ENCODE measurements around the gene SMIM3.
"Not testable (repeated sequence)": the region's sequence is repeated elsewhere in the genome, so short reads cannot be mapped to it uniquely, and the experiment has no call there.

The SMIM3 gene

DNA sequence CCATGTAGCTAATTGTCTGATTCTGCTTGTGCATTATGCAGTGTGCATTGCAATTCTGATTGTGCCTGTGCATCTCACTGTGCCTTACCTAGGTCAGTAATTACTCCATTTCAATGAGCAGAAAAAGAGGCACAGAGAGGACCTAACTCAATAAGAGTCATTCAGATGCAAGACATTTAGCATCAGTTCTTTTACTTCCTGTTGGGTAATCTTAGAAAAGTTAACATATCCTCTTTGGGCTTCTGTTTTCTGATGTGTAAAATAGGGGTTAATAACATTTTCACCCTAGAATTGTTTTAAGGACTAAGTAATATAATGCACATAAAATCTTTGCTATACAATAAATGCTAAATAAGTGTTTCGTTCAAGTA, 12.8 kb upstream of the SMIM3 start:
- DNase-seq = peak; percentile 52

DNA sequence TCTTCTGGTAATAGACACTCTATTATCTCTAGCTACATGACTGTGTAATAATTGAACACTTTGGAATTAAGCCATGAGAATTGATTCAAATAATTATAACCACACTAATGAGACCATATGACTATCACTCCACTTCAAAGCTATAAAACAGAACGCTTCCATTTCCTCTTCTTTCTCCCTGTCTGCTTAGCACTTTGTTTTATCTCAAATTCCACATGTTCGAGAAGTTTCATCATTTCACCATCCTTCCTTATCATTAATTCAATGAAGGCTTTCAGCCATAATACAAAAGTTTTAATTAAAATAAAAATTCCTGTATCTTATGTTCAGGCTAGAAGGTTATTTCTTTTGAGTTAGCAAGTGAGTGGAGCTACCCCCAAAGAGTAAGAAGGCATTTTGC, 12.3 kb upstream of the SMIM3 start:
- no peak for DNase-seq

DNA sequence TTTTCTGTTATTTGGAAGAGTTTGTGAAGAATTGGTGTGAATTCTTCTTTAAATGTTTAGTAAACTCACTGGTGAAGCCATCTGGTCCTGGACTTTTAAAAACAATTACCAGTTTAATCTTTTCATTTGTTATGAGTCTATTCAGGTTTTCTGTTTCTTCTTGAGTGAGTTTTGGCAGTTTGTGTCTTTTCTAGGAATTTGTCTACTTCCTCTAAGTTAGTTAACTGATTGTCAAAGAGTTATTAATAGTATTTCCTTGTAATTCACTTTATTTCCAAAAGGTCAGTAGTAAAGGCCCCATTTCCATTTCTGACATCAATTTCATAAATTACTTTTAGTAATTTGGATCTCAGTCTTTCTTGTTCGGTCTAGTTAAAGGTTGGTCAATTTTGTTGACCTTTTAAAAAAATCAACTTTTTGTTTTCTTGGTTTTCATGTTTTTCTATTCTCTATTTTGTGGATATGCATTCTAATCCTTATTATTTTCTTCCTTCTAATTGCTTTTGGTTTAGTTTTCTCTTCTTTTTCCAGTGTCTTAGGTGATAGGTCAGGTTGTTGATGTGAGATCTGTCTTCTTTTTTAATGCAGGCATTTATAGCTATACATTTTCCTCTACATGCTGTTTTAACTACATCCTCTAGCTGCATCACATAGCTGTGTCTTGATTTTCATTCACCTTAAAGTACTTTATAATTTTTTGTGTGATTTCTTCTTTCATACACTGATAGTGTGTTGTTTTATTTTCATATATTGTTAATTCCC, 7.3 kb upstream of the SMIM3 start:
- DNase-seq = peak; percentile 45 to 49

DNA sequence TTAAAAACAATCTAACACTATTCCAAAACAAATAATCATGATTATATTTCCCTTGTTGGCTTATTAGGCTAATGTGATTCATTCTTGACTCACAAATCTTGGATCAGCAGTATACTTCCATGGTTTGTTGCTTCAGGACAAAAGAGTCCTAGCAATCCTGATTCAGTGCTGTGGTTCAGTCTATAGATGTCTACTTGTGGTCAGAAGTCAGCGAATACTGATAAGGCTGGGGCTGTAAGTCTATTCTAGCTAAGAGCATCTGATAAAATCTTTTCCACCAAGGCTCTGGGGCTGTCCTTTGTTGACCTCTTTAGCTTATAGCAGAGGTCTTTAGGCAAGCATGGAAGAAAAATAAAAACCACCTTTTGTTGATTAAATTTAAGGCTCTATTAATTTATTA, 4.4 kb upstream of the SMIM3 start:
- DNase-seq = no peak

- DNase-seq = no peak
Measured at GRCh38 chr5:150777685-150778084, 872 bp upstream of the SMIM3 start.

GRCh38 chr5:150778088-150778516, 455 bp upstream of the SMIM3 start:
- DNase-seq = no peak

DNA sequence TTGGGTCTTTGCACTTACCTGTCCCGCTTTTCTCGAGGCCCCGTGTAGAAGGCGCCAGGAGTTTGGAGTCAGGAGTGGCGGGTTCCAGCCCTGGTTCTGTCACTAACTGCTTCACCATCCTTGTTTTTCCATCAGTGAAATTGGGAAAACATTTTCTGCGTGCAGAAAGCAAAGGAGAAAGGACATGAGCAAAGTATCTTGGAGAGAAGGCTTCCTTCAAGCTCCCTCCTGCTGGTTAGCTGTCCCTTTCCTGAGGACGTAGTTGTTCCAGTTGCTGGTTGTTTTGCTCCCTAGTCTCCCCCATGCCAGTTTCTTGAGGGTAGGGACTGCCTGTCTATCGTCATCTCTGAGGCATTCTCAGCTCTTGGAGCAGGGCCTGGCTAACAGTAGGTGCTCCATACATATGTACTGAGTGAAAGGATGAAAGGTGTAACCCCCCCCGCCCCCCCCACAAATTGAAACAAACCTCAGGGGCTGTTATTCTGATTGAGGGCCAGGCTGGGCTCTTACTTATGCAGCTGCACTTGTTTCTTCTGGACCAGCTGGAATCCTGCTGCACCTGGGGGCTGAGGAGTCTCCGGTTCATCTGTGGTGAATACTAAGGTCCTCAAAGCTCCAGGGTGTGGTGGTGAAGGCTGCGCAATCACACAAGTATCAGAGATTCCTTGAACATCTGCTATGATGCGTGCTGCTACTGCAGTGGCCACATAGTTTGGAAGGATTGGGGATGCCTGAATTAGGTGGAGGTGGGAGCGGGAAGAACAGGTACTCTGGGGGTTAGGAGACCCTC, 1.0 kb downstream of the SMIM3 start:
- no peak for DNase-seq

DNA sequence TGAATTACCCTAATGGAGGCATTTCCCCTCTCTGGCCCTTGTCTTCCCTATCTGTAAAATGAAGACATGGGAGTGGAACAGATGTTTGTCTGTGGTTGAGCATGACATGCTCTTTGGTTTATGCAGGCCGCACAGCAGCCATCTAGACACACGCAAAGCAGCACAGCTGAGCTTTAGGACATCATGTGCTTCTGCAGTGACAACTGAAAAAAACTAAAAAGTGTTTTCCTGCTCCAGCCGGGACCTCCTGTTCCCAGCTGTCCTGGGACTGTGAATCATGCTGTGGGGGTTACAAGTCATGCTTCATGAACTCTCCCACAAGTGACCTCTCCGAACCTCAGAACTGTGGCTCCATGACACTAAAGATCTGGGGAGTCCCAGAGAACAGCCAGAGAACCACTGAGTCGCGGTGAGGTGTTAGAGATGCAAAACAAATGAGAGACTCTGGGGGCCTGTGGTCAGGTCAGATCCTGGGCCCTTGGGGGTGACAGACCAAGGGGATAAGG, 1.7 kb downstream of the SMIM3 start:
- peak; percentile 21 to 25 for DNase-seq

DNA sequence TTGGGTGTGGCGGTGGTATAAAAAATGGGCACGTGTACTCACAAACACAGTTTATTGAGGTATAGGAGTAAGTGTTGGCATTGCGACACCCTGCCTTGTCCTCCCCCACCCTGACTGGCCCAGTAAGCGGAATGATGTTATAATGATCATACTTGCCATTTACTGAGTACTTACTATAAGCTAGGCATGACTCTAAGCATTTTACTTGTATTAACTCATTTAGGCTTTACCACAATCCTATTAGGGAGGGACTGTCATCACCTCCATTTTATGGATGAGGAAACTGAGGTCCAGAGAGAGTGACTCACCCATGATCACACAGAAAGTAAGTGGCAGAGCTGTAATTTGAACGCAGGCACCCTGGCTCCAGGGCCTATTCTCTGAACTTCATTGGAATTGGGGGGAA, 2.3 kb downstream of the SMIM3 start:
- DNase-seq = no peak

DNA sequence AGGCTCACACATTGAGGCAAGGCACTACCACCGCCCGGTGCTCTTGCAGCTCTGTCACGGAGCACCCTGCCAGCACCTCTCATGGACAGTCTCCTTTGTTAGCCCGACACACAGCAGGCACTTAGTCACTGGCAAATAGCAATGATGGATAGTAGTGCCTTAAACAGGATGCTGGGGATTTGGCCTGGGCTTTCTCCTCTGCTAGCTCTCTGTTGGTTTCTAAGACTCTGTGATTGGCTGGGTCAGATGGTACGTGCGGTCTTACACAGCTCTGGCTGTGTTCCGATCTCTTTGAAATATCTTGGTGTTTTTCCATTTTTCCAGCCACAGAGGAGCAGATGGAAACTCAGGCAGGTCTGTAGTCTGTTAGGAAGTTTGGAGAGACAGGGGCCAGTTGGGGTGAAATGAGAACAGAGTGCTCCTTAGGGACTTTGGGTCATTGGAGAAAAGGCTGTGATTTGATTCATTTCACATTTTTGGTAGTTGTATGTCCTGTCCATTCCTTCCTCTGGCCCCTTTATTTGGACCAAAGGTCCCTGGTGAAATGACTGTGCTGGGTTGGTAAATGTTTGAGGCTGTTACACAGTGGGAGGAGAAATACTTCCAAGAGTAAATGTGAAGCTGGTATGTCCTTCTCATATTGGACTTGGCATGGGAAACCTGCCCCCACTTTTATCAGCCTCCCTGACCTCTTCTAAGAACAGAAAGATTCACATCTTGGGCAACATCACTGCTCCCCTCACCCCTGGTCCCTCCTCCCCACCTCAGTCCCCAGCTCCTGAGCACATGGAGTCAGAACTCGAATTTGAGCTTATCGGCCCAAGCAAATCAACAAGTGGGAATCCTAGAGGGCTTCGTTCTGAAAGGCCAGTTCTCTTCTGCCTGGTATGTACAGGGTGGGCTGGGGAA, 3.4 kb downstream of the SMIM3 start:
- no peak for DNase-seq

DNA sequence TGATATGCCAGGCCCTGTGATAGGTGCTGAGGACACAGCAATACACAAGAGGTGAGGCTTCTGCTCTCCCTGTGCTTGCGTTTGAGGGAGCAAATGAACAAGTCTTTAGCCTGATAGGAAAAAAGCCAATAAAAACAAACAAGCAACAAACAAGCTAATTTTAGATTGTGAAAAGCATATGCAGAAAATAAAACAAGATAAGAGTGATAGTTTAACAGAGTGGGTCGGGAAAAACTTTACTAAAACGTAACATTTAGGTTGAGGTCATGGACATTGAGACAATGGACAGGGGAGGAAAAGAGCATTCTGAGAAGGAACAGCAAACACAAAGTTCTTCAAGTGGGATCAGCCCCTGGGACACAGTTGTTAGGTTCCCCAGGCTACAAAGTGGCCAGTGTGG, 4.3 kb downstream of the SMIM3 start:
- no peak for DNase-seq

DNA sequence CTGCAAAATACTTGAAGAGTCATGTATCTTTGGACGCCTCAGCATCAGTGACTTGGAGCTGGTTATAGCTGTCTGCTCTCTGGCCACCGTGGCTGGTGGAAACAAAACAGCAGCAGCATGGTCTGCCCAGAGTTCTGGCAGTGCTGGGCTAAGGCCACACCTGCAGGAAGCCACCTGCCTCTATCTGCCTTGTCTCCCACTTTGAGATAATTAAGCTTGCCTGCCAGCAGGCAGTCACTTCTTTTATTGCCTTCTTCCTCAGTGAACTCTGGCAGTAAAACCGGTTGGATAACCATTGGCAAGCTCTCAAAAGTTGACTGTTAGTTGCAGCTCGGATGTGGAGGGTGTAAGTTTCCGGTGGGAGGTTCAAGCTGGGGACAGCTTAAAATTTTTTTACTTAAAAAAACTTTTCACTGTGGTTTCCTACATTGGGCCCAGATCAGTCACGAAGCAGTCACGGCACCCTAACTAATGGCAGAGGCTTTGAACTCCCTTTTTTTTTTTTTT, 4.9 kb downstream of the SMIM3 start:
- peak; percentile 92 to 95 for DNase-seq

- DNase-seq = no peak
Measured at GRCh38 chr5:150785950-150786349, 7.4 kb downstream of the SMIM3 start.

DNA sequence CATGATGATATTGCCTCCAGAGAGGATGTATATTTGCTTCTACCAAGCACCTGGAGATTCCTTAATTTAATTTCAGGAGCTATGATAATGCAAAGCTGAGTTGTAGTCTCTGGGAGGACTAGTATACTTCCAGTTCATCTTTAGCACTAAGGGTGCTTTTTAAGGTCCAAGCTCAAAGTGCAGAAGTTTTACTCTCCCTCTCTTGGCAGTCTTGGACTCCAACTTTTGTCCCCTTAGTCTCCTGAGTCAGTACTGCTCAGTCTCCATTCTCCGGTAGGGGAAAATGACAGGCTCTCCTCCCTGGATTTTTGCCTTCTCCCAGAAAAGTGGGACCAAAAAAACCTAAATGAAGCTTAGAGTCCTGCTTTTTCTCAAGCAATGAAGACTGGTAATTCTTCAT, 8.3 kb downstream of the SMIM3 start:
- DNase-seq = no peak

- DNase-seq = peak; percentile 63 to 74
Measured at GRCh38 chr5:150787656-150788055, 9.1 kb downstream of the SMIM3 start.

DNA sequence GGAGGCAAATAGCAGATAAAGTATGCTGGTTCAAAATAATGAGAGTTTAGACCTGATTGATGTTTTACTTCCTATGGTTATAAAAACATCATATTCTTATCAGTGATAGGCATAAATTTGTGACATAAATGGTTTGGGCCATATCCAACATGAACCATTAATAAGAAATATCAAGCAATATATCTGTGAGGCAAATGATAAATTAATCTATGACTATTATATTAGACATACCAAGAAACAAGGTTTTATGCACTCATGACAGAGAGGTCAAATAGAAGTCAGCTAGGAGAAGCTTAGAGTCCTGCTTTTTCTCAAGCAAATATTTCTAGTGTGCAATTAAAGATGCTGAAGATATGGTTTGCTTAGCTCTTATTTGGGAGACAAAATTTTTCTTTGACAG, 10.4 kb downstream of the SMIM3 start:
- no peak for DNase-seq

DNA sequence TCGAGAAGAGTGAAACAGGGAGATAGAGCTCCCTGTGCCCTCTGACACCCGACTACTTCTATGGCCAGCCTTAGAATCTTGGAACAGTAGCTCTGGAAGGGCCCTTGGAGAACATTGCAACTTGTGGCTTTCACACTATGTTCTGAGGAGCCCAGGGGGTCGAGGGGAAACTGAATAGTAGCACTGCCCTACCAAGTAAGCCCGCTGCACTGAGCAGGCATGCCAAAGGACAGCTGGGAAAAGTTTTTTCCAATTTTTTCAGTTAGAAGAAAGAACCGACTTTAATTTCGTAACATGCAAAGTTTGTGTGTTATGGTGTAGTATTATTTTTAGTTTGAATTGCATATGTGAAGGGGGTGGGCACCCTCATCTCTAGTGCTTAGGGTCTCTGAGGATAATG, 10.9 kb downstream of the SMIM3 start:
- no peak for DNase-seq

GRCh38 chr5:150789943-150790611, 11.5 kb downstream of the SMIM3 start:
- DNase-seq = peak; percentile 92 to 93

DNA sequence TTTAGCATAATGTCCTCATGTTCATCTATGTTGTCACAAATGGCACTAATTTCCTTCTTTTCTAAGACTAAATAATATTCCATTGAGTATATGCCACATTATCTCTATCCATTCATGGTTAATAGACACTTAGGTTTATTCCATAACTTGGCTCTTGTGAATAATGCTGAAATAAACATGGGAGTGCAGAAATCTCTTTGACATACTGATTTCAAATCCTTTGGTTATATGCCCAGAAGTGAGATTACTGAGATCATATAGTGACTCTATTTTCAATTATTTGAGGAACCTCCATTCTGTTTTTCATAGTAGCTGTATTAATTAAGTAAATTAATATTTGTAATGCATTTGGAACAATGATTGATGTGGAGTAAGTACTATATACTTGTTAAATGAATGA, 13.0 kb downstream of the SMIM3 start:
- DNase-seq = no peak

GRCh38 chr5:150793423-150793888, 14.9 kb downstream of the SMIM3 start:
- DNase-seq = not testable (repeated sequence)

DNA sequence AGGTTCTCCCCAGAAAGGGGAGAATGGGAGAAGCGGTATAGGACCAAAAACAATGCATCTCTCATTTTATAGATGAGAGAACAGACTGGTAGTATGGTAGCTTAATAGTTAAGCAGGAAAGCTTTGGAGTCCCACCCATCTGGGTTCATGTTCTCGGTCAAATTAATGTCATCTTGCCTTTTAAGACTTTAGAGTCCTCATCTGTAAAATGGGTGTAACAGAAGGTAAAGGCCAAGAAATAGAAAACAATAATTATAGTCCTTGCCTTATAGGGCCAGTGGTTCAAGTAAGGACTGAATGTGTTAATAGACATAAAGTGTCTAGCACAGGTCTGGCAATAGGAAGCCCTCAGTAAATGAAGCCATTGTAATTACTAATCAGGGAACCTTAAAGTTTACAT, 16.4 kb downstream of the SMIM3 start:
- no peak for DNase-seq

DNA sequence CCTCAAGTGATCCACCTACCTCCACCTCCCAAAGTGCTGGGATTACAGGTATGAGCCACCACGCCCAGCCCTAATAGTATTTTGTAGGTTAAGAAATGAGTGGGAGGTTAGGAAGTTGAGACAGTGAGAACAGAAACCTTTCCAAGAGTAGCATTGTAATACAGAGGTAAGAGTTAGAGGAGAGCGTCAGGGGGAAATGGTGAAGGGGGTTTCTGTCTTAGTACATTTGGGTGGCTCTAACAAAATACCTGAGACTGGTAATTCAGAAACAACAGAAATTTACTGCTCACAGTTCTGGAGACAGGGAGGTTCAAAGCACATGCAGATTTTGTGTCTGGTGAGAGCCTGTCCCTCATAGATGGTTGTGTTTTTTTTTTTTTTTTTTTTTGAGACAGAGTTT, 18.8 kb downstream of the SMIM3 start:
- DNase-seq = no peak

Data from AML-193 (cell line).